Upper lobe of left lung (tissue), 4 donors: ENCODE data around the gene C2orf72.

Experiments used
- CTCF ChIP-seq, 6 experiments: fragments of 450-650 bp in 4 of 6; fragments of 200-600 bp in 2 of 6; sonication (generic) in 2 of 6; IDR thresholded peaks; one replicate each; pipeline ENCODE4 v1.5.1; 2016 to 2019; ENCODE audit warnings: antibody characterized with exemption in 6 of 6
- POLR2A ChIP-seq, 4 donors: fragments of 450-650 bp; IDR thresholded peaks; one replicate each; pipeline ENCODE4 v1.5.1; 2016 to 2017; ENCODE audit warnings: antibody characterized with exemption in 4 of 4, mild to moderate bottlenecking in 2 of 4

- TF ChIP-seq CTCF (IDR thresholded peaks at IDR 0.05) = no peak
- no peak for TF ChIP-seq POLR2A (IDR thresholded peaks at IDR 0.05)
These were observed 12.9 kb downstream of the C2orf72 start for GRCh38 chr2:231050018-231050901.
